K562 (cell line): ENCODE data around the gene JMJD1C. TPM values are rescaled to one million over a fixed set of nuclear protein-coding genes. Genes with fewer than 3 reads are reported as not detected.

ENCODE experiments used
- ATAC-seq: fragments of 200-7000 bp; cut with Tn5 transposase; 3 replicates; pipeline ENCODE4 v1.9.1; 2020; ENCODE audit warnings: moderate library complexity
- BruUV-seq: library from RNA; stranded (reverse); fragments of 400-500 nt; replicated peaks from 2 replicates; lab custom pipeline; 2021; lab: Mats Ljungman, UMichigan
- CTCF ChIA-PET: fragments of 300-600 bp; formaldehyde crosslinking; extraction: SDS; loops from one replicate; lab custom pipeline; 2021; ENCODE audit warnings: low intra/inter-chr PET ratio; lab: Yijun Ruan, JAX
- POLR2A ChIA-PET: fragments of 300-600, 350-650 bp; sonication (Branson Sonifier 250); formaldehyde crosslinking; extraction: SDS; loops from one replicate; lab custom pipeline; 2021; ENCODE audit warnings: antibody characterized with exemption, inconsistent platforms; lab: Yijun Ruan, JAX
- DNase-seq, 4 experiments: peaks; one replicate each; pipeline versions ENCODE4 v3.0.0 to v3.0.0-alpha.2; 2011 to 2018; ENCODE audit warnings: low spot score in 3 of 4, mixed read lengths in 3 of 4; ENCODE audit errors: extremely low read depth in 1 of 4
- FAIRE-seq: peaks from 2 replicates; lab custom pipeline; 2011; peaks lifted over from hg19 to GRCh38; lab: Jason Lieb, UNC
- H2AFZ ChIP-seq: 2 replicates; pipeline ENCODE4 v1.6.0; 2011; ENCODE audit warnings: low read depth, low read length, control low read depth, inconsistent platforms
- H3K27ac ChIP-seq: fragments of 200-600 bp; 3 replicates; pipeline ENCODE4 v1.8.0; 2011; ENCODE audit warnings: low read depth, mild to moderate bottlenecking, control low read depth, inconsistent platforms, low read length, moderate library complexity, mixed read lengths; ENCODE audit errors: extremely low read depth
- H3K27me3 ChIP-seq, 2 experiments: fragments of 300-600 bp in 1 of 2; 2 replicates in 1 of 2; 3 replicates in 1 of 2; pipeline versions ENCODE4 v1.6.0 to v1.8.0; 2011; ENCODE audit warnings: inconsistent platforms in 2 of 2, low read length in 2 of 2, mild to moderate bottlenecking in 1 of 2, mixed read lengths in 1 of 2, moderate library complexity in 1 of 2; ENCODE audit not compliant: control insufficient read depth in 2 of 2, insufficient read depth in 2 of 2
- H3K36me3 ChIP-seq: fragments of 300-600 bp; 3 replicates; pipeline ENCODE4 v1.8.0; 2011; ENCODE audit warnings: mild to moderate bottlenecking, low read length, inconsistent platforms; ENCODE audit not compliant: control insufficient read depth, insufficient read depth
- H3K4me1 ChIP-seq, 2 experiments: fragments of 200-600 bp in 1 of 2; replicated peaks in 1 of 2; 2 replicates in 1 of 2; 3 replicates in 1 of 2; pipeline versions ENCODE4 v1.5.1 to v1.8.0; 2011; ENCODE audit warnings: inconsistent platforms in 2 of 2, low read length in 2 of 2, mild to moderate bottlenecking in 1 of 2, mixed read lengths in 1 of 2, moderate library complexity in 1 of 2; ENCODE audit not compliant: control insufficient read depth in 2 of 2, insufficient read depth in 2 of 2
- H3K4me2 ChIP-seq: 2 replicates; pipeline ENCODE4 v1.6.1; 2011; ENCODE audit warnings: low read length, control low read depth, inconsistent platforms, mixed read lengths; ENCODE audit not compliant: insufficient read depth
- H3K4me3 ChIP-seq: fragments of 200-600 bp; sonication (generic), shearing (Covaris generic); 2 replicates; pipeline ENCODE4 v1.5.1; 2016; ENCODE audit warnings: control low read depth, inconsistent platforms
- H3K79me2 ChIP-seq: fragments of 200-600 bp; 3 replicates; pipeline ENCODE4 v1.8.0; 2011; ENCODE audit warnings: low read length, inconsistent platforms; ENCODE audit not compliant: control insufficient read depth, insufficient read depth
- H3K9ac ChIP-seq, 2 experiments: 2 replicates each; pipeline versions ENCODE4 v1.6.0 to v1.6.1; 2011; ENCODE audit warnings: low read depth in 2 of 2, low read length in 2 of 2, control low read depth in 1 of 2, inconsistent platforms in 1 of 2, mild to moderate bottlenecking in 1 of 2, mixed read lengths in 1 of 2; ENCODE audit not compliant: insufficient read depth in 1 of 2
- H3K9me1 ChIP-seq: one replicate; pipeline ENCODE4 v1.6.0; 2011; ENCODE audit warnings: inconsistent platforms, mild to moderate bottlenecking, low read length, moderate library complexity; ENCODE audit not compliant: control insufficient read depth, insufficient read depth
- H3K9me3 ChIP-seq: replicated peaks from 2 replicates; pipeline ENCODE4 v1.5.1; 2011; ENCODE audit warnings: low read depth, low read length, inconsistent platforms; ENCODE audit not compliant: control insufficient read depth, insufficient read depth
- H4K20me1 ChIP-seq: replicated peaks from 2 replicates; pipeline ENCODE4 v1.6.1; 2011; ENCODE audit warnings: low read length, inconsistent platforms, mixed read lengths; ENCODE audit not compliant: control insufficient read depth, insufficient read depth
- JUND ChIP-seq, 2 experiments: IDR thresholded peaks; 2 replicates in 1 of 2; 3 replicates in 1 of 2; pipeline ENCODE4 v1.6.1; 2011; ENCODE audit warnings: borderline replicate concordance in 2 of 2, low read depth in 2 of 2, low read length in 2 of 2, improper control_type of control experiment in 1 of 2, missing biosample characterization in 1 of 2, missing genetic modification characterization in 1 of 2, missing genetic modification reagents in 1 of 2
- KLF1 ChIP-seq: fragments of 450-650 bp; IDR thresholded peaks from 2 replicates; pipeline ENCODE4 v1.6.1; 2016; ENCODE audit warnings: missing genetic modification characterization, missing compliant biosample characterization
- MAFK ChIP-seq: IDR thresholded peaks from 2 replicates; pipeline ENCODE4 v1.6.1; 2011; ENCODE audit warnings: low read length, improper control_type of control experiment
- MAX ChIP-seq: sonication (generic); formaldehyde crosslinking; IDR thresholded peaks from 2 replicates; pipeline ENCODE4 v1.9.0; 2022; ENCODE audit warnings: mild to moderate bottlenecking, missing genetic modification reagents
- MTA1 ChIP-seq: fragments of 450-650 bp; IDR thresholded peaks from 2 replicates; pipeline ENCODE4 v1.6.1; 2017; ENCODE audit warnings: borderline replicate concordance
- PHB ChIP-seq: fragments of 250-450 bp; sonication (Bioruptor Pico); IDR thresholded peaks from 2 replicates; pipeline ENCODE4 v1.5.0; 2021
- SAFB ChIP-seq: fragments of 200-400 bp; formaldehyde crosslinking; IDR thresholded peaks from 2 replicates; pipeline ENCODE4 v1.6.1; 2017; ENCODE audit warnings: low read depth, low read length, borderline replicate concordance
- TCF3 ChIP-seq: sonication (generic); formaldehyde crosslinking; IDR thresholded peaks from 2 replicates; pipeline ENCODE4 v1.4.0; 2020; ENCODE audit warnings: mild to moderate bottlenecking, missing genetic modification reagents
- TEAD1 ChIP-seq, 2 experiments: fragments of 450-650 bp in 1 of 2; sonication (generic) in 1 of 2; formaldehyde crosslinking; IDR thresholded peaks; 2 replicates each; pipeline versions ENCODE4 v1.4.0 to v1.8.0; 2020 to 2022; ENCODE audit warnings: mild to moderate bottlenecking in 2 of 2, missing genetic modification reagents in 1 of 2
- TRIM28 ChIP-seq: fragments of 450-650 bp; IDR thresholded peaks from 2 replicates; pipeline ENCODE4 v1.6.1; 2017
- USF2 ChIP-seq: sonication (generic); formaldehyde crosslinking; IDR thresholded peaks from 2 replicates; pipeline ENCODE4 v1.5.0; 2020; ENCODE audit warnings: missing genetic modification reagents
- ZBTB7A ChIP-seq: IDR thresholded peaks from 2 replicates; pipeline ENCODE4 v1.6.1; 2011; ENCODE audit warnings: low read depth, mild to moderate bottlenecking, low read length, moderate library complexity, borderline replicate concordance; ENCODE audit not compliant: control insufficient read depth
- ZNF224 ChIP-seq: sonication (generic); formaldehyde crosslinking; IDR thresholded peaks from 2 replicates; pipeline ENCODE4 v1.8.0; 2022; ENCODE audit warnings: mild to moderate bottlenecking, missing genetic modification reagents
- ZNF518B ChIP-seq: fragments of 250-450 bp; sonication (Bioruptor Pico); IDR thresholded peaks from 2 replicates; pipeline ENCODE4 v1.5.0; 2021; ENCODE audit warnings: mild to moderate bottlenecking, moderate library complexity
- WGBS: fragments of 100-300 bp; shearing (Covaris generic); methylation state at CpG from one replicate; pipeline ENCODE4 v1.1.6; 2016; ENCODE audit warnings: low coverage, mixed read lengths; ENCODE audit not compliant: insufficient coverage; ENCODE audit errors: missing lambda C conversion rate; 5-methylcytosine and 5-hydroxymethylcytosine counted together
- in situ Hi-C: fragments of 300-500 bp; cut with MboI; formaldehyde crosslinking; loops from 4 replicates; pipeline ENCODE4 v1.15.0; 2018; ENCODE audit warnings: inconsistent platforms, mixed read lengths
- intact Hi-C: fragments of 100-400 bp; cut with micrococcal nuclease; formaldehyde crosslinking; loops from 2 replicates; pipeline ENCODE4 v1.14.2; 2022
- polyA plus RNA-seq, 8 experiments: library from polyadenylated mRNA; depleted of rRNA in 4 of 8; stranded (reverse) in 5 of 8; unstranded in 3 of 8; fragments of >200 nt; fragmentation: Nextera tagmentation in 2 of 8; fragmentation: Illumina TruSeq in 1 of 8; extraction: Ambion mirVana in 2 of 8; extraction: Trizol in 1 of 8; gene quantifications; 2 replicates each; pipeline versions ENCODE4 v1.2.1 to v1.2.3, GENCODE V29; 2011 to 2014; ENCODE audit warnings: inconsistent platforms in 1 of 8, missing spikeins in 1 of 8
- total RNA-seq, 7 experiments: library from RNA; depleted of rRNA in 6 of 7; stranded (reverse); fragments of >200 nt in 6 of 7; fragmentation: Illumina TruSeq in 2 of 7; extraction: Trizol in 2 of 7; gene quantifications; 2 replicates each; pipeline versions ENCODE4 v1.2.1 to v1.2.3, GENCODE V29; 2011 to 2021; ENCODE audit warnings: low replicate concordance in 1 of 7

Gene JMJD1C
- total and polyA plus RNA-seq, 9 of the 15 experiments (the other 6 are each of a cell fraction or from before 2014, with no cell fraction given): 25.3 to 68.0 (median 47.2) TPM

GRCh38 chr10:63268149-63268797, 197.5 kb downstream of the JMJD1C start (continued):
- no peak for TF ChIP-seq MAFK
- no peak for TF ChIP-seq TCF3
- no peak for TF ChIP-seq PHB (CRISPR knock-in tag)
- no peak for TF ChIP-seq MAX (CRISPR knock-in tag)
- no peak for TF ChIP-seq TRIM28
- no peak for TF ChIP-seq KLF1
- TF ChIP-seq SAFB: no peak

- Histone ChIP-seq H3K4me3 (peak overlapping the region; percentile 53), H3K4me1 (peaks cover 3 to 7% of the 10 kb centered on the region in 2 experiments; a peak in 2 of 5 replicates), H3K4me2 (peak overlapping the region; percentile 91), H3K27me3 (no peaks in the 10 kb centered on the region), H2AFZ (peak overlapping the region; percentile 27; the same call in 1 of the 2 replicates), H3K9me3 (no peaks in the 10 kb centered on the region), H3K9ac (peak overlapping the region; percentile 45 to 89; a peak in 3 of 4 replicates), H3K79me2 (peaks cover 90% of the 10 kb centered on the region), H4K20me1 (no peaks in the 10 kb centered on the region), H3K9me1 (no peaks in the 10 kb centered on the region), H3K36me3 (peaks cover 2% of the 10 kb centered on the region; the same call in 2 of the 3 replicates), H3K27ac (peak overlapping the region; percentile 78)
- intact Hi-C loops (loop anchor here (2.0 to 5.0 kb wide), 4 partner anchors 51 to 1500 kb away; partner anchors contain the start of gene REEP3), in situ Hi-C loops (no loop called here)
- WGBS: under 1% methylated on average over 6 of the region's 6 CpGs
- DNase-seq (peak; percentile 39 to 79 (median 42)), FAIRE-seq (peak; percentile 15), ATAC-seq (peak; percentile 67)
- CTCF ChIA-PET: no interaction called here
- no TSS peak for BruUV-seq
- POLR2A ChIA-PET: interaction anchor here (0.6 to 5.6 kb wide), 13 partner anchors 8 to 429 kb away, joined by 3 to 60 read pairs (median 5); no protein-coding TSS in a partner anchor
- TF ChIP-seq JUND (IDR thresholded peaks at IDR 0.05; ENCODE audit: borderline replicate concordance, low read depth, low read length) (0 out of 2 replicates have a peak, but pooled peaks have one; percentile 2), JUND (tag; IDR thresholded peaks at IDR 0.05; ENCODE audit: borderline replicate concordance, low read depth, low read length) (no peak; the same call in 2 of the 3 replicates), USF2 (no peak), MTA1 (no peak), ZNF518B (CRISPR knock-in tag) (no peak), TEAD1 (CRISPR knock-in tag; IDR thresholded peaks at IDR 0.05) (peak in 1 of 2 experiments; percentile 64; a peak in 2 of 4 replicates), ZNF224 (CRISPR knock-in tag) (no peak), ZBTB7A (no peak)
Observed at GRCh38 chr10:63267414-63268148, 198.2 kb downstream of the JMJD1C start.
